NCI-H524 treated with DMSO at 0.1 percent for 48 hours (cell line): Measurements from ENCODE around the gene POLR1B.
"Not testable (repeated sequence)": the region's sequence is repeated elsewhere in the genome, so short reads cannot be mapped to it uniquely, and the experiment has no call there.

Source experiments
- DNase-seq: peaks from one replicate; lab custom pipeline; 2025; lab: John Stamatoyannopoulos, UW

Gene POLR1B

GRCh38 chr2:112600634-112601033, 58.4 kb downstream of the POLR1B start:
- no peak for DNase-seq

DNA sequence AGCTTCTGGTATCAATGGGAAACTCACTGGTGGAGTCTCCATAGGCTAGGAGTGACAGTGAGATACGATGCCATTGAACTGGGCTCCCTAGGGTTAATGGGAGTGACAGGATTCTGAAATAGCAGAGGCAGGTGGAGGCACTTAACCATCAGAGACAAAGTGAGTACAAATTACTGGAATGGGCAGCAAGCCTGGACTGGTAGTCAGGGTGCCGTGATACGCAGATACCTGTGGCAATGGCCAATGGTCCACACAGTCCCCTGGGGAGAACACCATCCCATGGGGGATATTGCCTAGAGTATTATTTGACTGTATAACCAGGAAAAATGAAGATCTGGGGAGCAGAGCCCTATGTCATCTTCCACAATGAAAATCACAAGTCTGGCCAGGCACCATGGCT, 59.5 kb downstream of the POLR1B start:
- no peak for DNase-seq

GRCh38 chr2:112602917-112603316, 60.7 kb downstream of the POLR1B start:
- no peak for DNase-seq

DNA sequence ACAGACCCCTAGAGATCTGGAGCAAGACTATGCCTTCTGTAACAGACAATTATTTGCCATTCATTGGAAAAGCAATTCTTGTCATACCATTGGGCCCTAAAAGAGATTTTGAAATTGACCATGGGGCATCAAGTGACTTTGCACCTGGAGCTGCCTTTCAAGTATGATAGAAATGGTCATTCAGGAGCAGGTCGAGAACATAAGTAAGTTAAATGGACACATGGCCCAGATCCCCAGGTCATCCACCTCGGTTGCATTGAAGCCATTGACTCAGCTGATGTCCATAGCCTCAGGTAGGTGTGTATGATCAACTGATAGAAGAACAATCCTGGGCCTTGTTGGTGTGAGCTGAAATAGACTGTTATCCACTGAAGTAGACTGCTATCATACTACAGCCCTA, 61.5 kb downstream of the POLR1B start:
- no peak for DNase-seq

DNA sequence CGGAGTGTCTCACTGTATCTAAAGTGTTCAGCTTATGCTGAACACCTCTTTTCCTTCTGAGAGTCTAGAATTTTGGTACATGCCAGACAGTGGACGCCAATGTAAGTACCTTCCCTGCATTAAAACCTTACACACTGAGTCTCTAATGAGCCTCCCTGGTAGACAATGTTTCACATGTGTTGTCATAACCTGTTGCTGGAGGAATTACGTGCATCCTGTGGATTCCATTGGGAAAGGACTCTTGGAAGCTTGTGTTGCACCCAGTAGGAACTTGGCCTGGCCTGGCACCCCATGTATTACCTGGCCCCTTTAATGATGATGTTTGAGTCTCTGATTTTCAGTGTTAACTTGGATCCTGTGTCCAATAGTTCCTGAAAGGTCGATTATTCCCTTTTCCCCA, 62.7 kb downstream of the POLR1B start:
- DNase-seq = no peak

DNA sequence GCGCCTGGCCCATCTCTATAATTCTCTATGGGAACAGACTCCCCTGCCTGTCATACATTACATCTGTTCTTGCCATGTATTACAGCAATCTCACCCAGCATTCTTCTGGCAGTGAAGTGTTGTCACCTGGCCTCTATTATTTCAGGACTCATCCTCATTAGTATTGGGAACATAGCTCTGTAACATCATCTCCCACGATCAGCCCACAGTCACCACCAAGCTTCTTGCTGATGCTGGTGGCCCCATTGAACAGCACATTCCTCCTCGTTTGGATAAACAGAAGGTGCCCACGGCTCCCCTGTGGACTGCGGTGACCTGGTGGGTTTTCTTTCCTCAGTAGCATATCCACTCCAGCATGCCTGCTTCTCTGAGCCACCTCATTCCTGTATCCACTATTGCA, 63.7 kb downstream of the POLR1B start:
- DNase-seq = no peak

- DNase-seq = no peak
These were observed 64.3 kb downstream of the POLR1B start for GRCh38 chr2:112606547-112606946.

DNA sequence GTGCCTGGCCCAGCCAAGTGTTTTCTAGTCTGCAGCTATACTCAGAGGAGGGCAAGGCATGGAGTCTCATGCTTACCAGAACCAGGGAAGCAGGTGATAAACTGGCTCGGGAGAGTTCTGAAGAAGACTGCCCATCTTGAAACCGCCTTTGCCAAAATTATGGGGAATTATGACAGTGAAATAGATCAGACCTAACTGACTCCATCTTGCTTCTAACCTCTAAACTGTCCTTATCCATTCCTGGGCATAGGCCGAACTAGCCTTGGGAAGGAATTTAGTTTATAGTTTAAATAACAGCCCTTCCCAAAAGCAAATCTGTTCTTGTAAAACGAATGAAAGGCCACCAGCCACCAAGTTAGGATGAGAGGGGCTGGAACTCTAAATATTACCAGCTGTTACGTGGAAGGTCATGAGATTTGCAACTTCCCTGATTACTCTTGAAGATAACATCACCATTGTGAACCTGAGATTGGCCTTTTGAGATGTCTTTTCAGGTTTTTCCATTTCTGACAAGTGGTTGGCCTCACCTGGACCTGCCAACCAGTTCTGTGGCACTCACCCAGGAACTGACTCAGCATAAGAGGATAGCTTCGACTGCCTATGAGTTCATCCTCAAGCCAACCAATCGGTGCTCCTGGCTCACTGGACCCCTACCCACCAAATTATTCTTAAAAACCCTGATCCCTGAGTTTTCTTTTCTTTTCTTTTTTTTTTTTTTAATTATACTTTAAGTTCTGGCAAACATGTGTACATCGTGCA, 65.6 kb downstream of the POLR1B start:
- DNase-seq = no peak

GRCh38 chr2:112609320-112609719, 67.1 kb downstream of the POLR1B start:
- DNase-seq = not testable (repeated sequence)

DNA sequence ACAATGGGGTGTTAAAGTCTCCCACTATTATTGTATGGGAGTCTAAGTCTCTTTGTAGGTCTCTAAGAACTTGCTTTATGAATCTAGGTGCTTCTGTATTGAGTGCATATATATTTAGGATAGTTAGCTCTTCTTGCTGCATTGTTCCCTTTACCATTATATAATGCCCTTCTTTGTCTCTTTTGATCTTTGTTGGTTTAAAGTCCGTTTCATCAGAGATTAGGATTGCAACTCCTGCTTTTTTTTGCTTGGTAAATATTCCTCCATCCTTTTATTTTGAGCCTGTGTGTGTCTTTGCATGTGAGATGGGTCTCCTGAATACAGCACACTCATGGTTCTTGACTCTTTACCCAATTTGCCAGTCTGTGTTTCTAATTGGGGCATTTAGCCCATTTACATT, 70.0 kb downstream of the POLR1B start:
- not testable (repeated sequence) for DNase-seq

DNA sequence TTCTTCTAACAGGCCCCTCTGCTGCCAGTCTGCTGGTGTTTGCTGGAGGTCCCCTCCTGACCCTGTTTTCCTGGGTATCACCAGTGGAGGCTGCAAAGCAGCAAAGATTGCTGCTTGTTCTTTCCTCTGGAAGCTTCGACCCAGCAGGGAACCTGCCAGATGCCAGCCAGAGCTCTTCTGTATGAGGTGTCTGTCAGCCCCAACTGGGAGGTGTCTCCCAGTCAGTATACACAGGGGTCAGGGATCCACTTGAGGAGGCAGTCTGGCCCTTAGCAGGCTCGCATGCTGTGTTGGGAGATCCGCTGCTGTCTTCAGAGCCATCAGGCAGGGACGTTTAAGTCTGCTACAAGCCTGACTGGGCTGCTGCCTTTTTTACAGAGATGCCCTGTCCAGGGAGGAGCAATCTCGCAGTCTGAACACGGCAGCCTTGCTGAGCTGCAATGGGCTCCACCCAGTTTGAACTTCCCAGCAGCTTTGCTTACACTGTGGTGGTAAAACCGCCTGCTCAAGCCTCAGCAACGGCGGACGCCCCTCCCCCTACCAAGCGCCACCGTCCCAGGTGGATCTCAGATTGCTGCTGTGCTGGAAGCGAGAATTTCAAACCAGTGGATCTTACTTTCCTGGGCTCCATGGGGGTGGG, 72.1 kb downstream of the POLR1B start:
- no peak for DNase-seq

- no peak for DNase-seq
These were observed 72.8 kb downstream of the POLR1B start for GRCh38 chr2:112615051-112615450.

DNA sequence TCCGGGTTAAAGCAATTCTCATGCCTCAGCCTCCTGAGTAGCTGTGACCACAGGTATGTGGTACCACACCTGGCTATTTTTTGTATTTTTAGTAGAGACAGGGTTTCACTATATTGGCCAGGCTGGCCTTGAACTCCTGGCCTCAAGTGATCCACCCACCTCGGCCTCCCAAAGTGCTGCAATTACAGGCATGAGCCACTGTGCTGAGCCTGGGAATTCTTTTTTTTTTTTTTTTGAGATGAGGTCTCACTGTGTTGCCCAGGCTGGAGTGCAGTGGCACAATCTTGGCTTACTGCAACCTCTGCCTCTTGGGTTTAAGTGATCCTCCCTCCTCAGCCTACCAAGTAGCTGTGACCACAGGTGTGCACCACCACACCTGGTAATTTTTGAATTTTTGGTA, 73.5 kb downstream of the POLR1B start:
- DNase-seq = not testable (repeated sequence)

DNA sequence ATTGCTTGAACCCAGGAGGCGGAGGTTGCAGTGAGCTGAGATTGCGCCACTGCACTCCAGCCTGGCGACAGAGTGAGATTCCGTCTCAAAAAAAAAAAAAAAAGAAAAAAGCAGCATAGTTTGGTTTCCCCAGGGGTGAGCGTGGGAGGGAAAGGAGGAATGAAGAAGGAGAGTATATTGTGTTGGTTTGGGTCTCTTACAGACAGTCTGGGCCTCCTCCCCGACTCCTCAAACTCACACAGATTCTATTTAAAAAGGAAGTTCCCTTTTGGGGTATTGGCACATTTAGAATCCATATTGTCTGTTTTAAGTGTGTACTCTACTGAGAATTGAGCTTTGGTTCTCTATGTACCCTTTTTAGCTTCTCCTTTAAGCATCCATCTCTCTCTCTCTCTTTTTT, 76.1 kb downstream of the POLR1B start:
- DNase-seq = no peak

DNA sequence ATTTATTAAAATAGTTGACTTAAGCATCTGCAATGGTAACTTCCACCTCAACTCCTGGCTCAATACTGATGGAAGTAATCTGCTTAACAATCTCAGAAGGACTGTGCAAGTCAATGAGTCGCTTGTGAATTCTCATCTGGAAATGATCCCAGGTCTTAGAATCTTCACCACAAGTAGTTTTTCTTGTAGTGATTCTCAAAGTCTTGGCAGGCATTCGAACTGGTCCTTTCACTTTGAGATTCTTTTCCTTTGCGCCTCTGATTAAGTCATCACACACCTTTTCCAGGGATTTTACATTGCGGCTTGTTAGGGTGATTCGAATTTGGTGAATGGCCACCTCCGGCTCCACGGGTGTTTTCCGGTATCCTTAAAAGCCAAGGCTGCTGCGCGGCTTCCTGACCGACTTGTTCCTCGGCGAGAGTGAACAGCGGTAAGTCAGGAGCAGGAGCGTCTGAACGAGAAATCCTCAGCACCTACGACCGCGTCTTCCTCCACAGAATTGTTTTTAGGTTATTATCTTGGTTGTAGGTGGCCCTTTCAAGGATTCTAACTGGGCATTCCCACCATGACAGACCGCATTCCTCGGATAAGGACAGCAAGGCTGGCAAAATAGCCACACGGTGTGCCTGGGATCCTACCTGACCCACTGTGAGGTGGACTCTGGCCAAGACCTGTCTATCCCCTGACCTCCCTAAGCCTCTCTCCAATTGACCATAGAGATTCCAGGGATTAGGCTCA, 79.7 kb downstream of the POLR1B start:
- DNase-seq = no peak

GRCh38 chr2:112622528-112622849, 80.2 kb downstream of the POLR1B start:
- DNase-seq = no peak

- DNase-seq = no peak
These were observed 81.9 kb downstream of the POLR1B start for GRCh38 chr2:112623913-112624777.

DNA sequence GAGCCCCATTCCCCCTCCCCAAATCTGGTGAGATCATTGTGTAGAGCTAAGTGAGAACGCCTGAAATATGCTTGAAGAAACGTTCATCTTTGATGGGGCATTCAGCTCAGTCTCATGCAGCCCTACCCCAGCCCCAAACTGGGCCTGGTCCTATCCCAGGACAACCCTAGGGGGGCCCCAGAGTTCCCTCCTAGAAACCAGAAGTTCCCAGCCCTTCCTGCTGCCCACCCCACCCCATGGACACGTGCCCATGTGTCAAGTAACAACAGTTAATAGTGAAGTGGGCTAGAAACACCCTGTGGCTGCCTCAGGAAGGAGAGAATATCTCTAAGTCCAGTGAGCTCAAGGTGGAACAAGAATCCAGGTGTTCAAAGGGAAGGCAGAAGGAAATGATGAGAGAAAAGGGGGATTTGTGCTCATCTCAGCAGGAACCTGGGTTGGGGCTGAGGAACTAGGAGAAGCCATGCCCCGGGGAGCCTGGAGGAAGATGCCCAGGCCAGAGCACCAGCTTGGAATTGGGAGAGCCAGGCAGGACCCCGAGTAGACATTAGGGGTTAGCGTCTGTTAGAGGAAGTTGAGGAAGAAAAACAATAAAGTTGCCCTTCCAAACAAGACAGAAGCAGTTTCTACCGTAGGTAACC, 83.3 kb downstream of the POLR1B start:
- DNase-seq = no peak

GRCh38 chr2:112626604-112627059, 84.4 kb downstream of the POLR1B start:
- DNase-seq = peak; percentile 69
